HepG2 (cell line): ENCODE data around the gene KRTAP20-2. TPM values are rescaled to one million over a fixed set of nuclear protein-coding genes. Genes with fewer than 3 reads are reported as not detected.

Source experiments
- ATAC-seq: fragments of 200-7000 bp; cut with Tn5 transposase; 3 replicates; pipeline ENCODE4 v1.9.1; 2020; ENCODE audit warnings: mild to moderate bottlenecking, moderate library complexity
- BruUV-seq: library from RNA; stranded (reverse); fragments of 400-500 nt; replicated peaks from 2 replicates; lab custom pipeline; 2021; lab: Mats Ljungman, UMichigan
- CTCF ChIA-PET: fragments of 300-600 bp; formaldehyde crosslinking; extraction: SDS; loops from one replicate; lab custom pipeline; 2021; ENCODE audit warnings: low total read pairs, inconsistent platforms, low intra/inter-chr PET ratio; lab: Yijun Ruan, JAX
- POLR2A ChIA-PET: fragments of 350-600 bp; sonication (Branson Sonifier 250); formaldehyde crosslinking; loops from one replicate; lab custom pipeline; 2020; ENCODE audit warnings: antibody characterized with exemption, inconsistent platforms; lab: Yijun Ruan, JAX
- DNase-seq: peaks from one replicate; pipeline ENCODE4 v3.0.0-alpha.2; 2015; ENCODE audit warnings: low spot score
- FAIRE-seq: peaks from 3 replicates; lab custom pipeline; 2011; peaks lifted over from hg19 to GRCh38; lab: Jason Lieb, UNC
- H2AFZ ChIP-seq: one replicate; pipeline ENCODE4 v1.6.1; 2011; ENCODE audit warnings: low read length, inconsistent platforms
- H3K27ac ChIP-seq: fragments of 300-600 bp; 3 replicates; pipeline ENCODE4 v1.8.0; 2011; ENCODE audit warnings: mixed run types, mild to moderate bottlenecking, mixed read lengths, low read length, inconsistent platforms; ENCODE audit not compliant: insufficient read depth; ENCODE audit errors: extremely low read length
- H3K27me3 ChIP-seq, 2 experiments: fragments of 200-600 bp in 1 of 2; 2 replicates in 1 of 2; 3 replicates in 1 of 2; pipeline versions ENCODE4 v1.6.0 to v1.8.0; 2011; ENCODE audit warnings: low read length in 2 of 2, mild to moderate bottlenecking in 2 of 2, moderate library complexity in 2 of 2, inconsistent platforms in 1 of 2; ENCODE audit not compliant: insufficient read depth in 2 of 2, control insufficient read depth in 1 of 2
- H3K36me3 ChIP-seq, 2 experiments: fragments of 200-600 bp in 1 of 2; replicated peaks in 1 of 2; 2 replicates in 1 of 2; 3 replicates in 1 of 2; pipeline versions ENCODE4 v1.5.1 to v1.8.0; 2011; ENCODE audit warnings: low read length in 2 of 2, inconsistent platforms in 1 of 2; ENCODE audit not compliant: insufficient read depth in 2 of 2, control insufficient read depth in 1 of 2
- H3K4me1 ChIP-seq: 2 replicates; pipeline ENCODE4 v1.5.1; 2012; ENCODE audit warnings: low read length, inconsistent platforms; ENCODE audit not compliant: insufficient read depth
- H3K4me2 ChIP-seq: 2 replicates; pipeline ENCODE4 v1.6.0; 2011; ENCODE audit warnings: low read depth, low read length, inconsistent platforms
- H3K4me3 ChIP-seq, 3 experiments: fragments of 200-600 bp in 1 of 3; sonication (generic), shearing (Covaris generic) in 1 of 3; replicated peaks in 1 of 3; 2 replicates each; pipeline ENCODE4 v1.5.1; 2011 to 2016; ENCODE audit warnings: low read length in 3 of 3, inconsistent platforms in 2 of 3, low read depth in 2 of 3, mild to moderate bottlenecking in 2 of 3, control low read depth in 1 of 3, mixed read lengths in 1 of 3; ENCODE audit not compliant: insufficient read depth in 1 of 3
- H3K79me2 ChIP-seq: one replicate; pipeline ENCODE4 v1.6.1; 2011; ENCODE audit warnings: low read length, inconsistent platforms; ENCODE audit not compliant: insufficient read depth
- H3K9ac ChIP-seq: 2 replicates; pipeline ENCODE4 v1.6.0; 2011; ENCODE audit warnings: mild to moderate bottlenecking, low read depth, low read length, inconsistent platforms; ENCODE audit not compliant: insufficient read depth
- H3K9me3 ChIP-seq: 2 replicates; pipeline ENCODE4 v1.5.1; 2012; ENCODE audit warnings: mild to moderate bottlenecking, low read length
- H4K20me1 ChIP-seq: 2 replicates; pipeline ENCODE4 v1.6.0; 2011; ENCODE audit warnings: inconsistent platforms, mild to moderate bottlenecking, low read length, moderate library complexity; ENCODE audit not compliant: insufficient read depth
- CEBPB ChIP-seq: IDR thresholded peaks from 2 replicates; pipeline ENCODE4 v1.6.1; 2011; ENCODE audit warnings: low read depth, low read length, improper control_type of control experiment, borderline replicate concordance
- ELK4 ChIP-seq: sonication (generic); formaldehyde crosslinking; IDR thresholded peaks from 2 replicates; pipeline ENCODE4 v1.9.0; 2021; ENCODE audit warnings: missing genetic modification reagents, borderline replicate concordance
- MBD4 ChIP-seq: IDR thresholded peaks from 2 replicates; pipeline ENCODE4 v1.6.1; 2012; ENCODE audit warnings: low read length, inconsistent platforms, borderline replicate concordance
- SALL1 ChIP-seq: sonication (generic); formaldehyde crosslinking; IDR thresholded peaks from 2 replicates; pipeline ENCODE4 v1.8.0; 2022; ENCODE audit warnings: mild to moderate bottlenecking, missing genetic modification reagents
- TIGD3 ChIP-seq: sonication (generic); formaldehyde crosslinking; IDR thresholded peaks from 2 replicates; pipeline ENCODE4 v1.5.1; 2020; ENCODE audit warnings: mild to moderate bottlenecking, missing genetic modification reagents, borderline replicate concordance
- TSC22D2 ChIP-seq: sonication (generic); formaldehyde crosslinking; IDR thresholded peaks from 2 replicates; pipeline ENCODE4 v1.5.1; 2020; ENCODE audit warnings: missing genetic modification reagents, mild to moderate bottlenecking, borderline replicate concordance
- ZKSCAN8 ChIP-seq: IDR thresholded peaks from 2 replicates; pipeline ENCODE4 v1.6.1; 2016; ENCODE audit warnings: borderline replicate concordance, missing genetic modification reagents, missing compliant biosample characterization
- ZMAT3 ChIP-seq: sonication (generic); formaldehyde crosslinking; conservative IDR thresholded peaks from 2 replicates; pipeline ENCODE4 v1.7.0; 2021; ENCODE audit warnings: missing genetic modification reagents
- ZNF512B ChIP-seq: sonication (generic); formaldehyde crosslinking; IDR thresholded peaks from 2 replicates; pipeline ENCODE4 v1.5.1; 2020; ENCODE audit warnings: missing genetic modification reagents, mild to moderate bottlenecking, borderline replicate concordance
- ZNF564 ChIP-seq: sonication (generic); formaldehyde crosslinking; IDR thresholded peaks from 2 replicates; pipeline ENCODE4 v1.8.1; 2023; ENCODE audit warnings: mild to moderate bottlenecking, missing genetic modification reagents
- ZNF570 ChIP-seq: sonication (generic); formaldehyde crosslinking; IDR thresholded peaks from 2 replicates; pipeline ENCODE4 v1.4.0; 2020; ENCODE audit warnings: mild to moderate bottlenecking, missing genetic modification reagents, borderline replicate concordance
- ZNF619 ChIP-seq: sonication (generic); formaldehyde crosslinking; IDR thresholded peaks from 2 replicates; pipeline ENCODE4 v1.4.0; 2020; ENCODE audit warnings: mild to moderate bottlenecking, missing genetic modification reagents
- ZNF629 ChIP-seq: sonication (generic); formaldehyde crosslinking; conservative IDR thresholded peaks from 2 replicates; pipeline ENCODE4 v1.5.0; 2020; ENCODE audit warnings: missing genetic modification reagents
- ZNF761 ChIP-seq: sonication (generic); formaldehyde crosslinking; conservative IDR thresholded peaks from 2 replicates; pipeline ENCODE4 v1.4.0; 2020; ENCODE audit warnings: mild to moderate bottlenecking, missing genetic modification reagents
- WGBS: methylation state at CpG from one replicate; pipeline ENCODE4 v1.1.6; 2017; ENCODE audit warnings: low lambda C conversion rate; 5-methylcytosine and 5-hydroxymethylcytosine counted together
- in situ Hi-C: cut with HindIII; loops from 2 replicates; pipeline ENCODE4 v1.10.0; 2017; ENCODE audit warnings: low pct_unique_long_range_greater_than_20kb; ENCODE audit not compliant: extremely low pct_ligation_motif_present
- intact Hi-C: fragments of 100-400 bp; cut with micrococcal nuclease; formaldehyde crosslinking; loops from one replicate; pipeline ENCODE4 v1.10.0; 2022; ENCODE audit not compliant: unreplicated experiment
- polyA plus RNA-seq, 8 experiments: library from polyadenylated mRNA; depleted of rRNA in 3 of 8; stranded (reverse) in 7 of 8; unstranded in 1 of 8; fragments of >200 nt; fragmentation: Illumina TruSeq in 4 of 8; extraction: Trizol in 4 of 8; gene quantifications; 2 replicates each; pipeline versions ENCODE4 v1.2.1 to v1.2.3, GENCODE V29; 2011 to 2016; ENCODE audit warnings: low read depth in 4 of 8, missing spikeins in 1 of 8, mixed read lengths in 1 of 8; ENCODE audit not compliant: insufficient read depth in 1 of 8
- total RNA-seq, 5 experiments: library from RNA; depleted of rRNA; stranded (reverse); fragments of >200 nt; fragmentation: Illumina TruSeq; extraction: Trizol; gene quantifications; 2 replicates each; pipeline ENCODE4 v1.2.3, GENCODE V29; 2016; ENCODE audit warnings: low read depth in 1 of 5

KRTAP20-2 gene
- total and polyA plus RNA-seq, 2 of the 13 experiments (the other 11 are each of a cell fraction or from before 2014, with no cell fraction given), result not detected

- 11% methylated on average over 3 of the region's 3 CpGs for WGBS
- H3K4me2 ChIP-seq, result no peak overlapping the region
- ChIA-PET CTCF (no interaction called here), POLR2A (no interaction called here)
- H3K36me3 ChIP-seq, result no peaks in the 10 kb centered on the region
- ATAC-seq (no peak), DNase-seq (no peak), FAIRE-seq (no peak)
- no peaks in the 10 kb centered on the region for H4K20me1 ChIP-seq
- no peak overlapping the region for H3K4me3 ChIP-seq
- H3K9ac ChIP-seq, result no peak overlapping the region
- H3K27me3 ChIP-seq, result no peaks in the 10 kb centered on the region
- intact Hi-C loops (no loop called here), in situ Hi-C loops (no loop called here)
- BruUV-seq, result no TSS peak
- no peak overlapping the region for H2AFZ ChIP-seq
- peaks cover 79% of the 10 kb centered on the region for H3K9me3 ChIP-seq
- H3K27ac ChIP-seq, result no peak overlapping the region
- no peaks in the 10 kb centered on the region for H3K4me1 ChIP-seq
- H3K79me2 ChIP-seq, result no peaks in the 10 kb centered on the region
- no peak for TF ChIP-seq ZNF570 (CRISPR knock-in tag)
- TF ChIP-seq CEBPB, result peak; percentile 70
Measured at GRCh38 chr21:30638686-30639085, 3.7 kb downstream of the KRTAP20-2 start.

- Histone ChIP-seq H3K27me3 (no peaks in the 10 kb centered on the region), H2AFZ (no peak within 1 kb of the TSS), H3K4me3 (no peak within 1 kb of the TSS), H3K79me2 (no peaks in the 10 kb centered on the region), H4K20me1 (no peaks in the 10 kb centered on the region), H3K4me2 (no peak within 1 kb of the TSS), H3K9me3 (peaks cover 79% of the 10 kb centered on the region), H3K36me3 (no peaks in the 10 kb centered on the region), H3K9ac (no peak within 1 kb of the TSS), H3K4me1 (no peaks in the 10 kb centered on the region), H3K27ac (no peak within 1 kb of the TSS)
- in situ Hi-C loops, result no loop called here
- intact Hi-C loops, result no loop called here
- ATAC-seq (no peak), DNase-seq (no peak), FAIRE-seq (no peak)
- no TSS peak for BruUV-seq
- WGBS, result 44% methylated on average over 2 of the region's 2 CpGs
- ChIA-PET POLR2A (no interaction called here), CTCF (no interaction called here)
- TF ChIP-seq ZMAT3 (CRISPR knock-in tag) (no peak), ZNF629 (no peak), TSC22D2 (CRISPR knock-in tag) (no peak), ELK4 (no peak), MBD4 (no peak), SALL1 (no peak), ZNF619 (CRISPR knock-in tag) (no peak), ZNF512B (CRISPR knock-in tag) (no peak), ZKSCAN8 (CRISPR knock-in tag) (no peak), TIGD3 (CRISPR knock-in tag) (no peak), ZNF564 (CRISPR knock-in tag) (no peak), ZNF761 (CRISPR knock-in tag) (no peak)
Measured at GRCh38 chr21:30642564-30642963, 7.6 kb downstream of the KRTAP20-2 start, which contains the start of gene KRTAP20-3. Gene KRTAP20-3 (plus strand): TSS chr21:30642864.
